Measurements from ENCODE around the gene OR56B4.
"Not testable (repeated sequence)": the region's sequence is repeated elsewhere in the genome, so short reads cannot be mapped to it uniquely, and the experiment has no call there.

The OR56B4 gene

DNA sequence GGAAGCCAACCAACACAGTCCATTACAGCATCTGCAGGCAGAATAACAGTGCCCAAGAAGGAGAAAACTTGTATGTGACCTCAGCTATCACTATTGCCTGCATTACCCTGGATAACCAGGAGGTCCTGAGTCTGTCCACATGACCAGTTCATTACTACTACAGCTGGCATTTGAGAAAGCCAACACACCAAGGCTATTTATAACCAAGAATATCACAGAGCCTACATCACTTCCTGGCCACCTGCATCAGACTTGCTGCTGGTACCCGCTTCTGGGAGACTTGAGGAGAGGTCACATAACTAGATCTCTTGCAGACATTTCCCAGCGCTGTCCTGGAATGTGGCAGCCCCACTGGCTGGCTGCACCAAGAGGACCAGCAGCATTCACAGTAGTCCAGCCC lies 11.1 kb upstream of the OR56B4 start:
- Histone ChIP-seq H3K9me3 (ENCODE audit: control insufficient read depth in 2 of 2, low read length in 2 of 2) (no peaks in the 10 kb centered on the region), H3K27me3 (ENCODE audit: control insufficient read depth in 1 of 2, insufficient read depth in 2 of 2, low read length in 2 of 2) (no peaks in the 10 kb centered on the region), H3K4me1 (ENCODE audit: control insufficient read depth, insufficient read depth, low read length) (no peaks in the 10 kb centered on the region), H3K4me3 (ENCODE audit: low read length in 2 of 2) (no peak overlapping the region), H3K36me3 (ENCODE audit: control insufficient read depth in 2 of 2, insufficient read depth in 2 of 2, low read length in 2 of 2) (no peaks in the 10 kb centered on the region), H3K9ac (ENCODE audit: low read length in 2 of 2) (no peak overlapping the region), H3K27ac (ENCODE audit: low read length) (no peak overlapping the region)

DNA sequence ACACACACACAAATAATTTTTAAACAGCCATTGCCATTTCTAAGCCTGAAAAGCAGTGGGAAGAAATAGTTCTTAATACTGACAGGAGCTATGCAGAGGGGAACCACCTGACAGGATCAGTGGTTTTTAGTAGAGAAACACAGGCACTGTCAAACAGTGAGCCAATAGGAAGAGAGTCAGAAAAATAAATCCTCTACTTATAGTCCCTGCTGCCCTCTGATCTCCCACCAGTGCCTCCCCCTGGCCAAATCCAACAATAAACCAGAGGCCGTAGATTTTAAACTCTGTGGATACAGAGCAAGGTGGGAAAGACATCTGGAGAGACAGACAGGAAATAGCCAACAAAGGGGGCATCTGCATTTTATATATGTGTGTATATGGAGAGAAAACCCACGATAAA lies 7.9 kb upstream of the OR56B4 start:
- H3K4me3 ChIP-seq (ENCODE audit: low read length in 2 of 2), result no peak overlapping the region
- no peaks in the 10 kb centered on the region for H3K9me3 ChIP-seq (ENCODE audit: control insufficient read depth in 2 of 2, low read length in 2 of 2)
- no peaks in the 10 kb centered on the region for H3K4me1 ChIP-seq (ENCODE audit: control insufficient read depth, insufficient read depth, low read length)
- no peaks in the 10 kb centered on the region for H3K36me3 ChIP-seq (ENCODE audit: control insufficient read depth in 2 of 2, insufficient read depth in 2 of 2, low read length in 2 of 2)
- H3K27me3 ChIP-seq (ENCODE audit: control insufficient read depth in 1 of 2, insufficient read depth in 2 of 2, low read length in 2 of 2), result no peaks in the 10 kb centered on the region
- no peak overlapping the region for H3K9ac ChIP-seq (ENCODE audit: low read length in 2 of 2)
- no peak overlapping the region for H3K27ac ChIP-seq (ENCODE audit: low read length)

DNA sequence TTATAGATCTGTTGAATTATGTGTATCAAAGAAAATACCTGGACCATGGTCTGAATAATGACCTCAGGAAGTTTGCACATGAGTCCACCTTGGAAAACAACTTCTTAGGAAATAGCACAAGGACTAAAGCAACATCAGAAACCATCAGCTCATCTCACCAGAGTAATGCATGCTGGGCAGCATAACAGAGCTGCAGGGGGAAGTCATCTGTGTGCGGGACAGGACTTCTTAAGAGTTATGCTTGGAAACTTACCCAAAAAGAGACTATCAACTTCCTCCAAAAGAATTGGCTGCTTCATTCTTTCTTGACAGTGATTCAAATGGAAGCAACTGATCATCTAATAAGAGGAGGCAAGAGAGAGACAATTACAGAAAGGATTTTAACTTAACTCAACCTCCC lies 2.5 kb downstream of the OR56B4 start:
- peaks cover 0 to 2% of the 10 kb centered on the region in 2 donors for H3K9me3 ChIP-seq (ENCODE audit: control insufficient read depth in 2 of 2, low read length in 2 of 2)
- no peak overlapping the region for H3K4me3 ChIP-seq (ENCODE audit: low read length in 2 of 2)
- H3K27me3 ChIP-seq (ENCODE audit: control insufficient read depth in 1 of 2, insufficient read depth in 2 of 2, low read length in 2 of 2), result no peaks in the 10 kb centered on the region
- no peak overlapping the region for H3K27ac ChIP-seq (ENCODE audit: low read length)
- H3K4me1 ChIP-seq (ENCODE audit: control insufficient read depth, insufficient read depth, low read length), result no peaks in the 10 kb centered on the region
- no peaks in the 10 kb centered on the region for H3K36me3 ChIP-seq (ENCODE audit: control insufficient read depth in 2 of 2, insufficient read depth in 2 of 2, low read length in 2 of 2)
- no peak overlapping the region for H3K9ac ChIP-seq (ENCODE audit: low read length in 2 of 2)

DNA sequence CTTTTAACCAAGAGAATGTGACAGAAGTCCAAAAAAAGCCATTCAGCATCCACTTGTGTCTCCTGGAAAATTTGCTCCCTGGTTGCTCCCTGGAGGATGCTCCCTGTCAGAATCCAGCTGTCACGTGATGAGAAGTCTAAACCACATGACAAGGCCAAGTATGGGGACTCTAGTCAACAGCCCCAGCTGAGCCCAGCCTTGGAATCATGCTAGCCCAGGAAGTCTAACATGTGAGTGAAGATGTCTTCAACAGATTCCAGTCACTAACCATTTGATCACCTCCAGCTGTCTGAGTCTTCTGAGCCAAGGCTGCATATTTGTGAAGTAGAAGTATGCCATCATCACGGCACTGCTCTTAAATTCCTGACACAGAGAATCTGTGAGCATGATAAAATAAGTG lies 4.2 kb downstream of the OR56B4 start:
- H3K4me1 ChIP-seq (ENCODE audit: control insufficient read depth, insufficient read depth, low read length), result no peaks in the 10 kb centered on the region
- no peak overlapping the region for H3K9ac ChIP-seq (ENCODE audit: low read length in 2 of 2)
- no peaks in the 10 kb centered on the region for H3K27me3 ChIP-seq (ENCODE audit: control insufficient read depth in 1 of 2, insufficient read depth in 2 of 2, low read length in 2 of 2)
- no peak overlapping the region for H3K27ac ChIP-seq (ENCODE audit: low read length)
- no peaks in the 10 kb centered on the region for H3K36me3 ChIP-seq (ENCODE audit: control insufficient read depth in 2 of 2, insufficient read depth in 2 of 2, low read length in 2 of 2)
- H3K4me3 ChIP-seq (ENCODE audit: low read length in 2 of 2), result no peak overlapping the region
- H3K9me3 ChIP-seq (ENCODE audit: control insufficient read depth in 2 of 2, low read length in 2 of 2), result peaks cover 2 to 6% of the 10 kb centered on the region in 2 donors

DNA sequence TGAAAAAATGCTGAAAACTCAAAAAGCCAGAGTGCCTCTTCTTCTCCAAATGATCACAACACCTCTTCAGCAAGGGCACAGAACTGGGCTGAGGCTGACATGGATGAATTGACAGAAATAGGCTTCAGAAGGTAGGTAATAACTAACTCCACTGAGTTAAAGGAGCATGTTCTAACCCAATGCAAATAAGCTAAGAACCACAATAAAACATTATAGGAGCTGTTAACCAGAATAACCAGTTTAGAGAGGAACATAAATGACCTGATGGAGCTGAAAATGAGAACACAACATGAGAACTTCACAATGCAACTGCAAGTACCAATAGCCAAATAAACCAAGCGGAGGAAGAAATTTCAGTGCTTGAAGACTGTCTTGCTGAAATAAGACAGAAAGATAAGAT lies 9.2 kb downstream of the OR56B4 start:
- H3K27me3 ChIP-seq (ENCODE audit: control insufficient read depth in 1 of 2, insufficient read depth in 2 of 2, low read length in 2 of 2), result no peaks in the 10 kb centered on the region
- H3K9ac ChIP-seq (ENCODE audit: low read length in 2 of 2), result no peak overlapping the region
- no peak overlapping the region for H3K4me3 ChIP-seq (ENCODE audit: low read length in 2 of 2)
- H3K27ac ChIP-seq (ENCODE audit: low read length), result no peak overlapping the region
- no peaks in the 10 kb centered on the region for H3K4me1 ChIP-seq (ENCODE audit: control insufficient read depth, insufficient read depth, low read length)
- peaks cover 2 to 6% of the 10 kb centered on the region in 2 donors for H3K9me3 ChIP-seq (ENCODE audit: control insufficient read depth in 2 of 2, low read length in 2 of 2)
- no peaks in the 10 kb centered on the region for H3K36me3 ChIP-seq (ENCODE audit: control insufficient read depth in 2 of 2, insufficient read depth in 2 of 2, low read length in 2 of 2)

DNA sequence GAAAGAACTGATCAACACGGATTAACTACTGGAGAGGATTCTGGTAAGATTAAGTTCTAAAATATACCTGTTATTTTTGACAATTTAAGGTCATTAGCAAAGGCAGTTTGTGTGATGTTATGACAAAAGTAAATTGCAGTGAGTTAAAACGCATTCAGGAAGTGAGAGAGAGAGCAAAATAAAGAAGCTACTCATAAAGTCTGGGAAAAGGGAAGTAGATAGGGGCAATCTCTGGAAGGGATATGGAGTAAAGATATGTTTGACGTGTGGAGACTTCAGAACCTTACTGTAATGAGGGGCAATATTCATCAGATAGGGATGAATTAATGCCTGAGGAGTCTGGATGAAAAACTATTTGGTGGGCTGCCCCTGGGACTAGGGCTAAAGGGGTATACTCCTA lies 16.8 kb downstream of the OR56B4 start:
- H3K27me3 ChIP-seq (ENCODE audit: control insufficient read depth in 1 of 2, insufficient read depth in 2 of 2, low read length in 2 of 2), result no peaks in the 10 kb centered on the region
- no peak overlapping the region for H3K9ac ChIP-seq (ENCODE audit: low read length in 2 of 2)
- H3K9me3 ChIP-seq (ENCODE audit: control insufficient read depth in 2 of 2, low read length in 2 of 2), result no peaks in the 10 kb centered on the region
- H3K4me1 ChIP-seq (ENCODE audit: control insufficient read depth, insufficient read depth, low read length), result no peaks in the 10 kb centered on the region
- H3K36me3 ChIP-seq (ENCODE audit: control insufficient read depth in 2 of 2, insufficient read depth in 2 of 2, low read length in 2 of 2), result no peaks in the 10 kb centered on the region
- no peak overlapping the region for H3K4me3 ChIP-seq (ENCODE audit: low read length in 2 of 2)
- H3K27ac ChIP-seq (ENCODE audit: low read length), result no peak overlapping the region

DNA sequence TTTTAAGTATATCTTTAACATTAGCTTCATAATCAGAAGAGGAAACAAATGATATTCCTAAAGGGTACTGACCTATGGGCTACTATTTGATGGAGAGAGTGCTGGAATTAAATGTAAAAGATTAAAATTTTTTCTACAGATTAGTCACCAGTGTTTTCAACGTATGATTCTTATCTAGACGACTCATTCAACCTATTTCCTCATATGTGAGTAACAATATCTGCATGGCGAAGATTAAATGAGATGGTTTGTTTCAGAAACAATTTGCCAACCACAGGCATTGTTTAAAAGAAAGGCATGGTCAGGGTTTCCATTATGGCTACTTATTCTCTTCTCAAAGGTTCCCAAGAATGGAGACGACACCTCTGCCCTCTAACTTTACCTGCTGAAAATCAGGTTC lies 20.4 kb downstream of the OR56B4 start:
- Histone ChIP-seq H3K4me3 (ENCODE audit: low read length in 2 of 2) (no peak overlapping the region), H3K27ac (ENCODE audit: low read length) (no peak overlapping the region), H3K9me3 (ENCODE audit: control insufficient read depth in 2 of 2, low read length in 2 of 2) (no peaks in the 10 kb centered on the region), H3K9ac (ENCODE audit: low read length in 2 of 2) (no peak overlapping the region), H3K27me3 (ENCODE audit: control insufficient read depth in 1 of 2, insufficient read depth in 2 of 2, low read length in 2 of 2) (no peaks in the 10 kb centered on the region), H3K4me1 (ENCODE audit: control insufficient read depth, insufficient read depth, low read length) (no peaks in the 10 kb centered on the region), H3K36me3 (ENCODE audit: control insufficient read depth in 2 of 2, insufficient read depth in 2 of 2, low read length in 2 of 2) (no peaks in the 10 kb centered on the region)

DNA sequence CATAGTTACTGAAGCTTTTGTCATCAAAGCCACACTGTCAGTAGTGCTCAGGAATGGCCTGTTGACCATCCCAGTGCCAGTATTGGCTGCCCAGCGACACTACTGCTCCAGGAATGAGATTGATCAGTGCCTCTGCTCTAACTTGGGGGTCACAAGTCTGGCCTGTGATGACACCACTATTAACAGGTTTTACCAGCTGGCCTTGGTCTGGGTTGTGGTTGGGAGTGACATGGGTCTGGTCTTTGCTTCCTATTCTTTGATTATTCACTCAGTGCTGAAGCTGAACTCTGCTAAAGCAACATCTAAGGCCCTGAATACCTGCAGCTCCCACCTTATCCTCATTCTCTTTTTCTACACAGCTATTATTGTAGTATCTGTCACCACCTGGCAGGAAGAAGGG lies 21.5 kb downstream of the OR56B4 start:
- Histone ChIP-seq H3K27ac (ENCODE audit: low read length) (no peak overlapping the region), H3K27me3 (ENCODE audit: control insufficient read depth in 1 of 2, insufficient read depth in 2 of 2, low read length in 2 of 2) (no peaks in the 10 kb centered on the region), H3K9me3 (ENCODE audit: control insufficient read depth in 2 of 2, low read length in 2 of 2) (no peaks in the 10 kb centered on the region), H3K9ac (ENCODE audit: low read length in 2 of 2) (no peak overlapping the region), H3K4me3 (ENCODE audit: low read length in 2 of 2) (no peak overlapping the region), H3K36me3 (ENCODE audit: control insufficient read depth in 2 of 2, insufficient read depth in 2 of 2, low read length in 2 of 2) (no peaks in the 10 kb centered on the region), H3K4me1 (ENCODE audit: control insufficient read depth, insufficient read depth, low read length) (no peaks in the 10 kb centered on the region)

DNA sequence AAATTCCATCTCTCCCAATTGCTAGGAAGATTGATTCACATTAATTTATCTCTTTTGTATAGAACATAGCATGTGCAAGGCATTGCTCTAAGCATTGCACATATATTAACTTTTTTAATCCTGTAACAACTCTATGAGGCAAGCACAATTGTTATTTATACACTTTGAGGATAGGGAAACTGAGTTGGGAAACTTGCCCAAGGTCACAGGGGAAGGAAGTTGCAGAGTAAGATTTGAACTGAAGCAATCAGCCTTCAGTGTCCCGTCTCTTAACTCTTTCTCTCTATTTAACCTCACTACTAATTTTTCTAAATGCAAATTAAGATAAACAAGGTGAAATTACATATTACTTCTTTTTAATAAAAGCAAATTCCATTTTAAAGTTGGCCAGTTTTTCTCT lies 22.2 kb downstream of the OR56B4 start:
- H3K4me1 ChIP-seq (ENCODE audit: control insufficient read depth, insufficient read depth, low read length), result no peaks in the 10 kb centered on the region
- no peaks in the 10 kb centered on the region for H3K36me3 ChIP-seq (ENCODE audit: control insufficient read depth in 2 of 2, insufficient read depth in 2 of 2, low read length in 2 of 2)
- H3K9me3 ChIP-seq (ENCODE audit: control insufficient read depth in 2 of 2, low read length in 2 of 2), result no peaks in the 10 kb centered on the region
- no peaks in the 10 kb centered on the region for H3K27me3 ChIP-seq (ENCODE audit: control insufficient read depth in 1 of 2, insufficient read depth in 2 of 2, low read length in 2 of 2)
- no peak overlapping the region for H3K4me3 ChIP-seq (ENCODE audit: low read length in 2 of 2)
- no peak overlapping the region for H3K9ac ChIP-seq (ENCODE audit: low read length in 2 of 2)
- no peak overlapping the region for H3K27ac ChIP-seq (ENCODE audit: low read length)

DNA sequence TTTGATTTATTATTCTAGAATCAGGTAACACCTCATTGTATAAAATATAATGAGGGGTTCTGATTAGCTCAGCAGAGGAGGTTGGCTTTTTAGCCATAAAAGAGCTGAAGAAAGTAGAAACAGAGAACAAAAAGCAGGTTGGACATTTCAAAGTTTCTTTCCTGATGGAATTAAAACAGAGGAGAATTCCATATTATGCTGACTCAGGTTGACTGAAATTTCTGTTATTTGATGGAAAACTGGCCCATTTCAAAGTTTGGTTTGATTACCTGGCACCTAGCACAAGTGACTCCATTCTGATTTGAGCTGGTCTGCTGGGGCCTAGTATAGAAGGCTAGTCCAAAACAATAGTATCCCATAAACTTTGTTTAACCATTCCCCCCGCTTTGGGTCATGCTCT lies 24.9 kb downstream of the OR56B4 start:
- Histone ChIP-seq H3K27me3 (ENCODE audit: control insufficient read depth in 1 of 2, insufficient read depth in 2 of 2, low read length in 2 of 2) (no peaks in the 10 kb centered on the region), H3K36me3 (ENCODE audit: control insufficient read depth in 2 of 2, insufficient read depth in 2 of 2, low read length in 2 of 2) (no peaks in the 10 kb centered on the region), H3K4me1 (ENCODE audit: control insufficient read depth, insufficient read depth, low read length) (no peaks in the 10 kb centered on the region), H3K4me3 (ENCODE audit: low read length in 2 of 2) (no peak overlapping the region), H3K27ac (ENCODE audit: low read length) (no peak overlapping the region), H3K9ac (ENCODE audit: low read length in 2 of 2) (no peak overlapping the region), H3K9me3 (ENCODE audit: control insufficient read depth in 2 of 2, low read length in 2 of 2) (no peaks in the 10 kb centered on the region)

DNA sequence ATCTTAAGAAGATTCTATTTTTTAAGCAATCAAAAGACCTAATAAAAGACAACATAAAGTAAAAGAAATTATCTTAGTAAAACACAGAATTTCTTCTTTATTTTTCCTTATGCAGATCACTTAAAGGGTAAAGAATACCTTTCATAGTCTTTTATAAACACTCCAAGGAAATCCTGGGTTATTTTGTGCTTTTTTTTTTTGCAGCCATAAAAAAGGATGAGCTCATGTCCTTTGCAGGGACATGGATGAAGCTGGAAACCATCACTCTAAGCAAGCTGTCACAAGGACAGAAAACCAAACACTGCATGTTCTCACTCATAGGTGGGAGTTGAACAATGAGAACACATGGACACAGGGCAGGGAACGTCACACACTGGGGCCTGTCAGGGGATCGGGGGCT lies 28.5 kb downstream of the OR56B4 start:
- H3K27ac ChIP-seq (ENCODE audit: low read length); H3K36me3 ChIP-seq (ENCODE audit: control insufficient read depth in 2 of 2, insufficient read depth in 2 of 2, low read length in 2 of 2); H3K27me3 ChIP-seq (ENCODE audit: control insufficient read depth in 1 of 2, insufficient read depth in 2 of 2, low read length in 2 of 2); H3K9ac ChIP-seq (ENCODE audit: low read length in 2 of 2); H3K4me1 ChIP-seq (ENCODE audit: control insufficient read depth, insufficient read depth, low read length); H3K9me3 ChIP-seq (ENCODE audit: control insufficient read depth in 2 of 2, low read length in 2 of 2); H3K4me3 ChIP-seq (ENCODE audit: low read length in 2 of 2): not testable (repeated sequence)

DNA sequence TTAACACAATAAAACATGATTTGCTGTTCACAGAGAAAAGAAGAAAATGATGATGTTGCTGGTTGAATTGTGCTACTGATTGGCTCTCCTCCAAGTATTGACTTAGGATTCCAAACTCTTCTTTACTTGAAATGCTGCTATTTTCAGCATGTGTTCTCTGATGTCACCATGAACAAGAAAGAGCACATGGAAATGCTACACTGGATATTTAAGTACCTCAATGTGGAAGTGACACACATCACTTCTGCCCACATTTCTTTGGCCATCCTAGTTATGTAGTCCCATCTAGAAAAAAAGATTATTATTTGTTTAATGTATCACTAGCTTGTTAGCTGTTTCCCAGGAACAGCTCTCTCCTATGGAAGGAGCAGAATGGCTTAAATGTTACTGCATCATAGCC lies 35.5 kb downstream of the OR56B4 start:
- Histone ChIP-seq H3K4me1 (ENCODE audit: control insufficient read depth, insufficient read depth, low read length) (no peaks in the 10 kb centered on the region), H3K36me3 (ENCODE audit: control insufficient read depth in 2 of 2, insufficient read depth in 2 of 2, low read length in 2 of 2) (no peaks in the 10 kb centered on the region), H3K4me3 (ENCODE audit: low read length in 2 of 2) (no peak overlapping the region), H3K27ac (ENCODE audit: low read length) (no peak overlapping the region), H3K9ac (ENCODE audit: low read length in 2 of 2) (no peak overlapping the region), H3K27me3 (ENCODE audit: control insufficient read depth in 1 of 2, insufficient read depth in 2 of 2, low read length in 2 of 2) (no peaks in the 10 kb centered on the region), H3K9me3 (ENCODE audit: control insufficient read depth in 2 of 2, low read length in 2 of 2) (no peaks in the 10 kb centered on the region)
